Colonic mucosa (tissue), 4 donors: ENCODE data around the gene C6orf141. TPM values are rescaled to one million over a fixed set of nuclear protein-coding genes. Genes with fewer than 3 reads are reported as not detected.

Source experiments
- DNase-seq: peaks from one replicate; pipeline ENCODE4 v3.0.0-alpha.2; 2020
- H3K27ac ChIP-seq: fragments of 200-600 bp; one replicate; pipeline ENCODE4 v1.8.0; 2021
- H3K27me3 ChIP-seq: fragments of 200-600 bp; one replicate; pipeline ENCODE4 v1.8.0; 2021
- H3K36me3 ChIP-seq: fragments of 200-600 bp; one replicate; pipeline ENCODE4 v1.8.0; 2021
- H3K4me1 ChIP-seq: fragments of 200-600 bp; one replicate; pipeline ENCODE4 v1.8.0; 2021; ENCODE audit warnings: mild to moderate bottlenecking
- H3K4me3 ChIP-seq: fragments of 200-600 bp; one replicate; pipeline ENCODE4 v1.8.0; 2021
- H3K9ac ChIP-seq, 2 donors: one replicate each; pipeline ENCODE4 v1.7.0; 2013; ENCODE audit warnings: control low read depth in 2 of 2, low read depth in 2 of 2, low read length in 2 of 2
- H3K9me3 ChIP-seq: fragments of 200-600 bp; one replicate; pipeline ENCODE4 v1.8.0; 2021
- intact Hi-C: fragments of 100-400 bp; cut with DNase I; formaldehyde crosslinking; loops from one replicate; pipeline ENCODE4 v1.14.1; 2022
- total RNA-seq, 2 donors: library from RNA; stranded (reverse); fragmentation: NEBNext Ultra II Directional in 1 of 2; extraction: Animal tissue kit (Norgen Biotek cat#: 25700) in 1 of 2; gene quantifications; one replicate each; pipeline ENCODE4 v1.2.1, GENCODE V29; 2021
- TF ChIP-seq, protein P1 (sequence below): fragments of 200-600 bp; IDR thresholded peaks from one replicate; pipeline ENCODE4 v1.8.0; 2022; ENCODE audit warnings: antibody characterized with exemption, mild to moderate bottlenecking
- donor health status: healthy.
- donor health status: DM: no; HTN: no; CAD: no.
- donor health status: DM: no; HTN: no; CAD: no.

Gene C6orf141
- total RNA-seq, 2 donors from 2014 or later = 10.4 to 11.2 TPM

DNA sequence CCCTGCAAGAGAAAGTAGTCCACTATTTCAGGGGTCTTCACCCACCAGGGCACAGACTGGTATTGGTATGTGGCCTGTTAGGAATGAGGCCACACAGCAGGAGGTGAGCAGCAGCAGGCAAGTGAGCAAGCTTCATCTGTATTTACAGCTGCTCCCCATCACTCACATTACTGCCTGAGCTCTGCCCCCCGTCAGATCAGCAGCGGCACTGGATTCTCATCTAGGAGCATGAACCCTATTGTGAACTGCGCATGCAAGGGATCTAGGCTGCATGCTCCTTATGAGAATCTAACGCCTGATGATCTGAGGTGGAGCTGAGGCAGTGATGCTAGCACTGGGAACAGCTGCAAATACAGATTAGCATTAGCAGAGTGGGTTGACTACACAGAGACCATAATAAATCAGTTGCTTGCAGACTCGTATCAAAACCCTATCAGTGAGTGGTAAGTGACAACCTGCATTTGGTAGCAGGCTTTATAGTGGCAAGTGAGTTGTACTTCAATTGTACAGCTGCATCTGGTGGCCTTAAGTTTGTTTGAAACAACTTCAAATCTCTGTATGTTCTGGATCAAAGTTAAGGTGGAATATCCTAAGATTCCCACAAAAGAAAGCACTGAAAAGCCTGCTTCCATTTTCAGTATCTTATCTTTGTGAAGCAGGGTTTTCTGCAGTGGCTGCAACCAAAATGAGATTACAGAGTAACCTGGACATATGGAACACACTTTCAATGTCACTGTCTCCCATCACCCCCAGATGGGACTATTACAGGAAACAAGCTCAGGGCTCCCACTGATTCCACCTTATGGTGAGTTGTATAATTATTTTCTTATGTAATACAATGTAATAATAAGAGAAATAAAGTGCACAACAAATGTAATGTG lies 12.8 kb downstream of the C6orf141 start:
- Histone ChIP-seq H3K9ac (no peak overlapping the region), H3K36me3 (no peaks in the 10 kb centered on the region), H3K27me3 (no peaks in the 10 kb centered on the region), H3K4me1 (no peaks in the 10 kb centered on the region), H3K4me3 (no peak overlapping the region), H3K27ac (no peak overlapping the region), H3K9me3 (no peaks in the 10 kb centered on the region)
- TF ChIP-seq, protein P1, sequence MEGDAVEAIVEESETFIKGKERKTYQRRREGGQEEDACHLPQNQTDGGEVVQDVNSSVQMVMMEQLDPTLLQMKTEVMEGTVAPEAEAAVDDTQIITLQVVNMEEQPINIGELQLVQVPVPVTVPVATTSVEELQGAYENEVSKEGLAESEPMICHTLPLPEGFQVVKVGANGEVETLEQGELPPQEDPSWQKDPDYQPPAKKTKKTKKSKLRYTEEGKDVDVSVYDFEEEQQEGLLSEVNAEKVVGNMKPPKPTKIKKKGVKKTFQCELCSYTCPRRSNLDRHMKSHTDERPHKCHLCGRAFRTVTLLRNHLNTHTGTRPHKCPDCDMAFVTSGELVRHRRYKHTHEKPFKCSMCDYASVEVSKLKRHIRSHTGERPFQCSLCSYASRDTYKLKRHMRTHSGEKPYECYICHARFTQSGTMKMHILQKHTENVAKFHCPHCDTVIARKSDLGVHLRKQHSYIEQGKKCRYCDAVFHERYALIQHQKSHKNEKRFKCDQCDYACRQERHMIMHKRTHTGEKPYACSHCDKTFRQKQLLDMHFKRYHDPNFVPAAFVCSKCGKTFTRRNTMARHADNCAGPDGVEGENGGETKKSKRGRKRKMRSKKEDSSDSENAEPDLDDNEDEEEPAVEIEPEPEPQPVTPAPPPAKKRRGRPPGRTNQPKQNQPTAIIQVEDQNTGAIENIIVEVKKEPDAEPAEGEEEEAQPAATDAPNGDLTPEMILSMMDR = no peak
- intact Hi-C loops = no loop called here
- DNase-seq = no peak

DNA sequence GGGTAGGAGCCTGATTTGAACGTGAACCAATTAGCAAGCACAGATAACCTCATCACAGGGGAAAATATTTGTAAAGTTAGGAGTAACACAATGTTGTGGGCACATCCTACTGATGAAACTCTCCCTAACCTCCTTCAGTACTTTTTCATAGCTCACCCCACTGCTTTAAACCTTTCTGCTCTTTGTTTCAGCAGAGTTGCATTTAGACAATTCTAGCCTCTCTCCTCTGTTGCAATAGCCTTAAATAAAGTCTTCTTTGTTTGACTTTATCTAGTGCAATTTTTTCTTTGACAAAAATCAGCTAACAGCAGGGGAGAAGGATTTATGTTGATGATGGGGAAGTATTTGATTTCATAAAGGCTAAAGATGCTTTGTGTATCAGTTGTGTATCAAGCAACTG lies 14.1 kb downstream of the C6orf141 start:
- no peak for DNase-seq
- Histone ChIP-seq H3K27ac (no peak overlapping the region), H3K36me3 (no peaks in the 10 kb centered on the region), H3K27me3 (no peaks in the 10 kb centered on the region), H3K9ac (no peak overlapping the region), H3K4me3 (no peak overlapping the region), H3K4me1 (no peaks in the 10 kb centered on the region), H3K9me3 (no peaks in the 10 kb centered on the region)
- TF ChIP-seq, protein P1 = no peak
- intact Hi-C loops = no loop called here

DNA sequence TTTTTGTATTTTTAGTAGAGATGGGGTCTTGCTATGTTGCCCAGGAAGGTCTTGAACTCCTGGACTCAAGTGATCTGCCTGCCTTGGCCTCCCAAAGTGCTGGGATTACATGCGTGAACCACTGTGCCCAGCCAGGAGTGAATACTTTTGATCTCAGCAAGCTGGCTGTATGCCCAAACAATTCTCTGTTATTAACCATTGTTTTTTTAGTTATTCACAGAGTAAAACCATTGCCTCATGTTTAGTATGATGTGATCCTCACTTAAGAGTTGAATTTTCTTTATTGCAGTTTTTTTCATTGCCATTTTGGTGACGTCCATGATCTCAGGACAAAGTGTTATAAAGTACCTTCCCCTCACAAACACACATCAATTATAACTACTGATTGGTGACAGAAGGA lies 14.8 kb downstream of the C6orf141 start:
- Histone ChIP-seq H3K27ac (no peak overlapping the region), H3K9ac (no peak overlapping the region), H3K9me3 (no peaks in the 10 kb centered on the region), H3K4me1 (no peaks in the 10 kb centered on the region), H3K4me3 (no peak overlapping the region), H3K27me3 (no peaks in the 10 kb centered on the region), H3K36me3 (no peaks in the 10 kb centered on the region)
- intact Hi-C loops = no loop called here
- TF ChIP-seq, protein P1 = no peak
- no peak for DNase-seq

DNA sequence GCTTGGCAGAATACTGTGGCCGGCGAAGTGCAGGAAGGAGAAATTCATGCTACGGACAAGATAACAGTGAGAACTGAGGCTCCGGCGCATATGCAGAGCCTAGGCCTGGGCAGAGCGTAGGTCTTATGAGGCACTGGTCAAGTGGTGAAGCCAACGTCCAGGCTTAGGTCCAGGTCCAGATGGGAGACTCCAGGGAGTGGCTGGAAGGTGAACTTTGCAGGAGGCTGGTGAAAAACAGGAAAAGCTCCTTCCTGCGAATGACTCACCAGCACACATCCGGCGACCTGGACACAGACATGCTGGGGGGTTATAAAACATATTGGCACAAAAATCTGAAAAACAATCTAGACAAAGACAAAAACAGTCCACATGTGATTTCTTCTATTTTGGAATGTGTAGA lies 15.4 kb downstream of the C6orf141 start:
- H3K27me3 ChIP-seq = no peaks in the 10 kb centered on the region
- H3K27ac ChIP-seq = no peak overlapping the region
- TF ChIP-seq, protein P1 = no peak
- H3K9ac ChIP-seq = no peak overlapping the region
- intact Hi-C loops = no loop called here
- no peak overlapping the region for H3K4me3 ChIP-seq
- H3K4me1 ChIP-seq = no peaks in the 10 kb centered on the region
- no peak for DNase-seq
- no peaks in the 10 kb centered on the region for H3K36me3 ChIP-seq
- H3K9me3 ChIP-seq = no peaks in the 10 kb centered on the region

DNA sequence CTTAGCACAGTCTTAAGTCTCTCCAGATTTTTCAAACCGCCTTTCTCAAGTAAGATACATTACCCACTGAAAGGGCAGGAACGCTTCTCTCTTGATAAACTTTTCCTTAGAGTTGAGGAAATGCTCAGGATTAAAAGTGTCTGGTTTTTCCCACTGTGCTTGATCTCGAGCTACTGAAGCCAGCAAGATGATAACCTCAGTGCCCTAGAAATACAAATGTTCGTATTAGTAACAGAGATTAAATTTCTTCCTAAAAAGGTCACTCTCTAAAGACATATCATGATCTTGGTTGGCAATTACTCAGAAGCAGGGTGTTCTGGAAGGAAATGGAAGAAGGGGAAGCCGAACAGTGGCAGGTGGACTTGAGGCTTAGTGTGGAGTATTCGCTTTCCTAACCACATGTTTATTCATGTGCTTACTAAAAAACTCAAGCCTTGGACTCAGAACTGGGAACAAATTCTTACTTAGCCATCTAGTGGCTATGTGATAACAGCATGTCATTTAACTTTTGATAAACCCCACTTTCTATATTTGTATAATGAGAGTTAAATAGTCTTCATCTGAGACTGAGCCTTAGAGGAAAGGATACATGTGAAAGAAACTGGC lies 20.1 kb downstream of the C6orf141 start:
- intact Hi-C loops = no loop called here
- Histone ChIP-seq H3K4me3 (no peak overlapping the region), H3K9ac (no peak overlapping the region), H3K27ac (no peak overlapping the region), H3K4me1 (no peaks in the 10 kb centered on the region), H3K36me3 (no peaks in the 10 kb centered on the region), H3K27me3 (no peaks in the 10 kb centered on the region), H3K9me3 (no peaks in the 10 kb centered on the region)
- no peak for DNase-seq
- TF ChIP-seq, protein P1 = no peak
